ENCODE results near the gene TSPAN13.

Gene TSPAN13

DNA sequence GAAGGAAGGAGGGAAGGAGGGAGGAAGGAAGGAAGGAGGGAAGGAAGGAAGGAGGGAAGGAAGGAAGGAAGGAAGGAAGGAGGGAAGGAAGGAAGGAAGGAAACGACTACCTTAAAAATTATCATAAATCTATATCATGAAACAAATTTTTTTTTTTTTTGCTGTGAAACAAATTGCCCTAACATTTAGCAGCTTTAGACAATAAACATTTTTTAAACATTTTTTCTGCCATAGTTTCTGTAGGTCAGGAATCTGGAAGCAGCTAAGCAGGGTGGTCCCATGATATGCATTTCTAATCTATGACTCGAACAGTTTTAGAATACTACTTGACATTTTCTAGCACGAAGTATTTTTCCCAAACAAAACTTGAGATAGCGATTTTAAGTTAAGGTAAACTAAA, 42.9 kb upstream of the TSPAN13 start:
- Histone ChIP-seq H3K4me1 (ENCODE audit: insufficient read depth, low read length, severe bottlenecking) (peaks cover 7% of the 10 kb centered on the region), H3K27ac (ENCODE audit: low read depth, low read length, poor library complexity, severe bottlenecking) (no peak overlapping the region), H3K9me3 (ENCODE audit: low read length) (no peaks in the 10 kb centered on the region), H2AFZ (ENCODE audit: low read length) (no peak overlapping the region), H3K4me2 (ENCODE audit: low read length) (no peak overlapping the region), H4K20me1 (ENCODE audit: insufficient read depth, low read length) (no peaks in the 10 kb centered on the region), H3K79me2 (ENCODE audit: insufficient read depth, low read length) (no peaks in the 10 kb centered on the region), H3K36me3 (ENCODE audit: insufficient read depth, low read length) (peaks cover 34% of the 10 kb centered on the region), H3F3A (ENCODE audit: insufficient read depth, low read length) (no peaks in the 10 kb centered on the region), H3K9me2 (ENCODE audit: low read depth, low read length) (no peaks in the 10 kb centered on the region), H3K4me3 (ENCODE audit: low read depth, low read length, poor library complexity, severe bottlenecking) (no peak overlapping the region), H3K9ac (ENCODE audit: low read length) (no peak overlapping the region), H3K27me3 (ENCODE audit: insufficient read depth, low read length) (no peaks in the 10 kb centered on the region)
- TF ChIP-seq, protein P1, sequence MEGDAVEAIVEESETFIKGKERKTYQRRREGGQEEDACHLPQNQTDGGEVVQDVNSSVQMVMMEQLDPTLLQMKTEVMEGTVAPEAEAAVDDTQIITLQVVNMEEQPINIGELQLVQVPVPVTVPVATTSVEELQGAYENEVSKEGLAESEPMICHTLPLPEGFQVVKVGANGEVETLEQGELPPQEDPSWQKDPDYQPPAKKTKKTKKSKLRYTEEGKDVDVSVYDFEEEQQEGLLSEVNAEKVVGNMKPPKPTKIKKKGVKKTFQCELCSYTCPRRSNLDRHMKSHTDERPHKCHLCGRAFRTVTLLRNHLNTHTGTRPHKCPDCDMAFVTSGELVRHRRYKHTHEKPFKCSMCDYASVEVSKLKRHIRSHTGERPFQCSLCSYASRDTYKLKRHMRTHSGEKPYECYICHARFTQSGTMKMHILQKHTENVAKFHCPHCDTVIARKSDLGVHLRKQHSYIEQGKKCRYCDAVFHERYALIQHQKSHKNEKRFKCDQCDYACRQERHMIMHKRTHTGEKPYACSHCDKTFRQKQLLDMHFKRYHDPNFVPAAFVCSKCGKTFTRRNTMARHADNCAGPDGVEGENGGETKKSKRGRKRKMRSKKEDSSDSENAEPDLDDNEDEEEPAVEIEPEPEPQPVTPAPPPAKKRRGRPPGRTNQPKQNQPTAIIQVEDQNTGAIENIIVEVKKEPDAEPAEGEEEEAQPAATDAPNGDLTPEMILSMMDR (IDR thresholded peaks at IDR 0.05; ENCODE audit: low read length): no peak
- TF ChIP-seq EZH2 (IDR thresholded peaks at IDR 0.05; ENCODE audit: borderline replicate concordance, low read length): no peak

GRCh38 chr7:16711730-16712129, 41.8 kb upstream of the TSPAN13 start:
- peaks cover 23% of the 10 kb centered on the region for H3K36me3 ChIP-seq (ENCODE audit: insufficient read depth, low read length)
- no peaks in the 10 kb centered on the region for H3K79me2 ChIP-seq (ENCODE audit: insufficient read depth, low read length)
- H3K4me1 ChIP-seq (ENCODE audit: insufficient read depth, low read length, severe bottlenecking): peaks cover 7% of the 10 kb centered on the region
- no peaks in the 10 kb centered on the region for H4K20me1 ChIP-seq (ENCODE audit: insufficient read depth, low read length)
- no peaks in the 10 kb centered on the region for H3K27me3 ChIP-seq (ENCODE audit: insufficient read depth, low read length)
- no peak overlapping the region for H3K9ac ChIP-seq (ENCODE audit: low read length)
- no peaks in the 10 kb centered on the region for H3K9me3 ChIP-seq (ENCODE audit: low read length)
- H3K27ac ChIP-seq (ENCODE audit: low read depth, low read length, poor library complexity, severe bottlenecking): no peak overlapping the region
- TF ChIP-seq, protein P1 (IDR thresholded peaks at IDR 0.05; ENCODE audit: low read length): no peak
- no peak for TF ChIP-seq EZH2 (IDR thresholded peaks at IDR 0.05; ENCODE audit: borderline replicate concordance, low read length)
- H3K4me3 ChIP-seq (ENCODE audit: low read depth, low read length, poor library complexity, severe bottlenecking): no peak overlapping the region
- H3F3A ChIP-seq (ENCODE audit: insufficient read depth, low read length): no peaks in the 10 kb centered on the region
- H3K4me2 ChIP-seq (ENCODE audit: low read length): no peak overlapping the region
- H2AFZ ChIP-seq (ENCODE audit: low read length): no peak overlapping the region
- H3K9me2 ChIP-seq (ENCODE audit: low read depth, low read length): no peaks in the 10 kb centered on the region

- H3K4me3 ChIP-seq (ENCODE audit: low read depth, low read length, poor library complexity, severe bottlenecking): no peak overlapping the region
- no peak overlapping the region for H3K9ac ChIP-seq (ENCODE audit: low read length)
- peaks cover 14% of the 10 kb centered on the region; the same call in 1 of the 2 replicates for H3K36me3 ChIP-seq (ENCODE audit: insufficient read depth, low read length)
- H3K79me2 ChIP-seq (ENCODE audit: insufficient read depth, low read length): no peaks in the 10 kb centered on the region
- peaks cover 7% of the 10 kb centered on the region for H3K4me1 ChIP-seq (ENCODE audit: insufficient read depth, low read length, severe bottlenecking)
- H3K27me3 ChIP-seq (ENCODE audit: insufficient read depth, low read length): no peaks in the 10 kb centered on the region
- no peaks in the 10 kb centered on the region for H3K9me3 ChIP-seq (ENCODE audit: low read length)
- H3F3A ChIP-seq (ENCODE audit: insufficient read depth, low read length): no peaks in the 10 kb centered on the region
- no peaks in the 10 kb centered on the region for H4K20me1 ChIP-seq (ENCODE audit: insufficient read depth, low read length)
- H3K9me2 ChIP-seq (ENCODE audit: low read depth, low read length): no peaks in the 10 kb centered on the region
- H2AFZ ChIP-seq (ENCODE audit: low read length): no peak overlapping the region
- H3K27ac ChIP-seq (ENCODE audit: low read depth, low read length, poor library complexity, severe bottlenecking): no peak overlapping the region
- no peak overlapping the region for H3K4me2 ChIP-seq (ENCODE audit: low read length)
- TF ChIP-seq, protein P1 (IDR thresholded peaks at IDR 0.05; ENCODE audit: low read length): no peak
- TF ChIP-seq EZH2 (IDR thresholded peaks at IDR 0.05; ENCODE audit: borderline replicate concordance, low read length): no peak
Observed at GRCh38 chr7:16712916-16713315, 40.6 kb upstream of the TSPAN13 start.

Measured in OCI-LY1 (cell line).